Kidney epithelial cell (primary cell): Measurements from ENCODE around the gene TPM1. TPM values are rescaled to one million over a fixed set of nuclear protein-coding genes. Genes with fewer than 3 reads are reported as not detected.

Source experiments
- DNase-seq: peaks from one replicate; pipeline ENCODE4 v3.0.0-alpha.2; 2010; ENCODE audit warnings: low read depth
- H3K27me3 ChIP-seq: 2 replicates; pipeline ENCODE4 v1.6.0; 2011; ENCODE audit warnings: low read length; ENCODE audit not compliant: control insufficient read depth, insufficient read depth
- H3K36me3 ChIP-seq: 2 replicates; pipeline ENCODE4 v1.5.1; 2011; ENCODE audit warnings: low read length; ENCODE audit not compliant: control insufficient read depth, insufficient read depth
- H3K4me3 ChIP-seq: 2 replicates; pipeline ENCODE4 v1.5.1; 2011; ENCODE audit warnings: low read depth, mild to moderate bottlenecking, control low read depth, low read length
- CTCF ChIP-seq: IDR thresholded peaks from 2 replicates; pipeline ENCODE4 v1.5.1; 2011; ENCODE audit warnings: mild to moderate bottlenecking, moderate library complexity, low read length, control low read depth, inconsistent platforms; ENCODE audit not compliant: insufficient read depth, poor library complexity, severe bottlenecking
- total RNA-seq: library from RNA; depleted of rRNA; stranded (reverse); fragments of >200 nt; gene quantifications from 2 replicates; pipeline ENCODE4 v1.2.3, GENCODE V29; 2015

The TPM1 gene
- total RNA-seq, 1 donor from 2014 or later, result 847 TPM

- no peak for TF ChIP-seq CTCF
- no peak overlapping the region for H3K4me3 ChIP-seq
- no peaks in the 10 kb centered on the region for H3K36me3 ChIP-seq
- no peaks in the 10 kb centered on the region for H3K27me3 ChIP-seq
- DNase-seq, result no peak
Observed at GRCh38 chr15:63004211-63004610, 38.3 kb upstream of the TPM1 start.

GRCh38 chr15:63006032-63006878 lies 36.3 kb upstream of the TPM1 start:
- H3K4me3 ChIP-seq, result no peak overlapping the region
- TF ChIP-seq CTCF, result no peak
- H3K27me3 ChIP-seq, result no peaks in the 10 kb centered on the region
- no peaks in the 10 kb centered on the region for H3K36me3 ChIP-seq
- DNase-seq, result no peak

GRCh38 chr15:63008333-63009049 lies 34.1 kb upstream of the TPM1 start:
- Histone ChIP-seq H3K27me3 (no peaks in the 10 kb centered on the region), H3K4me3 (no peak overlapping the region), H3K36me3 (no peaks in the 10 kb centered on the region)
- DNase-seq, result no peak
- TF ChIP-seq CTCF, result no peak

GRCh38 chr15:63010386-63010785 lies 32.2 kb upstream of the TPM1 start:
- Histone ChIP-seq H3K27me3 (no peaks in the 10 kb centered on the region), H3K36me3 (no peaks in the 10 kb centered on the region), H3K4me3 (no peak overlapping the region)
- no peak for TF ChIP-seq CTCF
- DNase-seq, result no peak

GRCh38 chr15:63010920-63011693 lies 31.4 kb upstream of the TPM1 start:
- Histone ChIP-seq H3K4me3 (no peak overlapping the region), H3K36me3 (no peaks in the 10 kb centered on the region), H3K27me3 (no peaks in the 10 kb centered on the region)
- DNase-seq, result no peak
- no peak for TF ChIP-seq CTCF
